ENCODE data around the gene SERTM1. TPM values are rescaled to one million over a fixed set of nuclear protein-coding genes. Genes with fewer than 3 reads are reported as not detected.

SERTM1 gene
- total RNA-seq, 2 experiments from 2014 or later = not detected

GRCh38 chr13:36685927-36686326 is 12.1 kb downstream of the SERTM1 start:
- intact Hi-C loops (cut with micrococcal nuclease) = no loop called here
- H3K4me1 Mint-ChIP-seq (ENCODE audit: low read depth) = no peaks in the 10 kb centered on the region
- H3K27me3 Mint-ChIP-seq = peaks cover 8% of the 10 kb centered on the region
- H3K9me3 Mint-ChIP-seq = no peaks in the 10 kb centered on the region
- ATAC-seq (no peak), DNase-seq (peak; percentile 6)
- no peak for TF ChIP-seq CTCF (IDR thresholded peaks at IDR 0.05)
- H3K36me3 Mint-ChIP-seq (ENCODE audit: low read depth) = no peaks in the 10 kb centered on the region
- POLR2A ChIA-PET = no interaction called here
- no peak overlapping the region for H3K27ac Mint-ChIP-seq
- CTCF ChIA-PET = no interaction called here
- H3K4me3 Mint-ChIP-seq = no peak overlapping the region

- DNase-seq (no peak), ATAC-seq (no peak)
- intact Hi-C loops (cut with micrococcal nuclease) = no loop called here
- Mint-ChIP-seq H3K4me1 (ENCODE audit: low read depth) (no peaks in the 10 kb centered on the region), H3K27ac (no peak overlapping the region), H3K27me3 (peaks cover 10% of the 10 kb centered on the region), H3K36me3 (ENCODE audit: low read depth) (no peaks in the 10 kb centered on the region), H3K9me3 (no peaks in the 10 kb centered on the region), H3K4me3 (no peak overlapping the region)
- POLR2A ChIA-PET = no interaction called here
- CTCF ChIA-PET = interaction anchor here (0.8 kb wide), 1 partner anchor 39 kb away, joined by 3 read pairs; no protein-coding TSS in a partner anchor
- no peak for TF ChIP-seq CTCF (IDR thresholded peaks at IDR 0.05)
These were observed 22.7 kb downstream of the SERTM1 start for GRCh38 chr13:36696410-36697010.

GRCh38 chr13:36700170-36700569 is 26.4 kb downstream of the SERTM1 start:
- intact Hi-C loops (cut with micrococcal nuclease) = no loop called here
- ChIA-PET CTCF (no interaction called here), POLR2A (no interaction called here)
- H3K27ac Mint-ChIP-seq = no peak overlapping the region
- DNase-seq = no peak
- no peaks in the 10 kb centered on the region for H3K4me1 Mint-ChIP-seq (ENCODE audit: low read depth)
- no peaks in the 10 kb centered on the region for H3K36me3 Mint-ChIP-seq (ENCODE audit: low read depth)
- no peaks in the 10 kb centered on the region for H3K9me3 Mint-ChIP-seq
- peaks cover 12% of the 10 kb centered on the region for H3K27me3 Mint-ChIP-seq
- no peak for ATAC-seq
- no peak for TF ChIP-seq CTCF (IDR thresholded peaks at IDR 0.05)
- H3K4me3 Mint-ChIP-seq = no peak overlapping the region

GRCh38 chr13:36706755-36707154 is 32.9 kb downstream of the SERTM1 start:
- ATAC-seq = no peak
- no peak for TF ChIP-seq CTCF (IDR thresholded peaks at IDR 0.05)
- Mint-ChIP-seq H3K36me3 (ENCODE audit: low read depth) (no peaks in the 10 kb centered on the region), H3K4me3 (no peak overlapping the region), H3K27me3 (peaks cover 6% of the 10 kb centered on the region), H3K4me1 (ENCODE audit: low read depth) (no peaks in the 10 kb centered on the region), H3K9me3 (no peaks in the 10 kb centered on the region), H3K27ac (no peak overlapping the region)
- ChIA-PET CTCF (no interaction called here), POLR2A (no interaction called here)
- DNase-seq = no peak
- intact Hi-C loops (cut with micrococcal nuclease) = no loop called here

- Mint-ChIP-seq H3K36me3 (ENCODE audit: low read depth) (no peaks in the 10 kb centered on the region), H3K4me3 (no peak overlapping the region), H3K4me1 (ENCODE audit: low read depth) (no peaks in the 10 kb centered on the region), H3K27ac (no peak overlapping the region), H3K9me3 (no peaks in the 10 kb centered on the region), H3K27me3 (peaks cover 10% of the 10 kb centered on the region)
- DNase-seq (no peak), ATAC-seq (no peak)
- intact Hi-C loops (cut with micrococcal nuclease) = no loop called here
- POLR2A ChIA-PET = no interaction called here
- TF ChIP-seq CTCF (IDR thresholded peaks at IDR 0.05) = no peak
- CTCF ChIA-PET = interaction anchor here (1.5 kb wide), 1 partner anchor 27 kb away, joined by 3 read pairs; no protein-coding TSS in a partner anchor
These were observed 35.5 kb downstream of the SERTM1 start for GRCh38 chr13:36709136-36709890.
